Mesothelial cell of epicardium (in vitro differentiated cells): ENCODE results near the gene HARBI1. TPM values are rescaled to one million over a fixed set of nuclear protein-coding genes. Genes with fewer than 3 reads are reported as not detected.

Experiments
- DNase-seq, 2 experiments: peaks; one replicate each; pipeline ENCODE4 v3.0.0; 2021; ENCODE audit warnings: low spot score in 2 of 2; ENCODE audit not compliant: unreplicated experiment in 2 of 2
- H3K27ac Mint-ChIP-seq: 2 replicates; pipeline ENCODE4 v1.8.0; 2021; ENCODE audit warnings: mixed read lengths
- H3K27me3 Mint-ChIP-seq: 2 replicates; pipeline ENCODE4 v1.8.0; 2021; ENCODE audit warnings: low read depth, mixed read lengths
- H3K36me3 Mint-ChIP-seq: 2 replicates; pipeline ENCODE4 v1.8.0; 2021; ENCODE audit warnings: mixed read lengths
- H3K4me1 Mint-ChIP-seq: 2 replicates; pipeline ENCODE4 v1.8.0; 2021; ENCODE audit warnings: mixed read lengths
- H3K4me3 Mint-ChIP-seq: 2 replicates; pipeline ENCODE4 v1.8.0; 2021; ENCODE audit warnings: mild to moderate bottlenecking, moderate library complexity, mixed read lengths
- H3K9me3 Mint-ChIP-seq: 2 replicates; pipeline ENCODE4 v1.8.0; 2021; ENCODE audit warnings: mixed read lengths
- CTCF ChIP-seq: fragments of 200-600 bp; sonication (generic); IDR thresholded peaks from one replicate; pipeline ENCODE4 v1.5.0; 2021; ENCODE audit warnings: antibody characterized with exemption; ENCODE audit not compliant: unreplicated experiment
- total RNA-seq: library from RNA; stranded (reverse); gene quantifications from 3 replicates; pipeline ENCODE4 v1.2.1, GENCODE V29; 2021

HARBI1 gene
- total RNA-seq, 1 donor from 2014 or later: 6.3 TPM

- H3K36me3 Mint-ChIP-seq: peaks cover 7% of the 10 kb centered on the region
- TF ChIP-seq CTCF: no peak
- H3K4me3 Mint-ChIP-seq: no peak overlapping the region
- no peaks in the 10 kb centered on the region for H3K9me3 Mint-ChIP-seq
- no peaks in the 10 kb centered on the region for H3K27me3 Mint-ChIP-seq
- no peak for DNase-seq
- H3K4me1 Mint-ChIP-seq: no peaks in the 10 kb centered on the region
- no peak overlapping the region for H3K27ac Mint-ChIP-seq
Measured at GRCh38 chr11:46632502-46632901, 15.5 kb upstream of the HARBI1 start.

- Mint-ChIP-seq H3K36me3 (peaks cover 8% of the 10 kb centered on the region), H3K4me3 (no peak overlapping the region), H3K27ac (no peak overlapping the region), H3K4me1 (no peaks in the 10 kb centered on the region), H3K9me3 (no peaks in the 10 kb centered on the region), H3K27me3 (no peaks in the 10 kb centered on the region)
- TF ChIP-seq CTCF: no peak
- DNase-seq: no peak
Measured at GRCh38 chr11:46631676-46632075, 14.6 kb upstream of the HARBI1 start.

GRCh38 chr11:46630237-46630636 is 13.2 kb upstream of the HARBI1 start:
- no peaks in the 10 kb centered on the region for H3K27me3 Mint-ChIP-seq
- no peak overlapping the region for H3K4me3 Mint-ChIP-seq
- H3K36me3 Mint-ChIP-seq: peaks cover 18% of the 10 kb centered on the region

GRCh38 chr11:46628961-46629360 is 11.9 kb upstream of the HARBI1 start:
- Mint-ChIP-seq H3K27ac (peak overlapping the region; percentile 48), H3K4me3 (no peak overlapping the region), H3K4me1 (no peaks in the 10 kb centered on the region), H3K27me3 (no peaks in the 10 kb centered on the region), H3K36me3 (peaks cover 26% of the 10 kb centered on the region), H3K9me3 (no peaks in the 10 kb centered on the region)
- DNase-seq: no peak
- TF ChIP-seq CTCF: no peak

More at GRCh38 chr11:46630237-46630636, 13.2 kb upstream of the HARBI1 start:
- no peak for DNase-seq
- Mint-ChIP-seq H3K9me3 (no peaks in the 10 kb centered on the region), H3K4me1 (no peaks in the 10 kb centered on the region), H3K27ac (no peak overlapping the region)
- no peak for TF ChIP-seq CTCF

GRCh38 chr11:46625406-46625805 is 8.4 kb upstream of the HARBI1 start:
- DNase-seq: no peak
- Mint-ChIP-seq H3K9me3 (no peaks in the 10 kb centered on the region), H3K27me3 (no peaks in the 10 kb centered on the region), H3K4me1 (no peaks in the 10 kb centered on the region), H3K36me3 (peaks cover 35% of the 10 kb centered on the region), H3K27ac (no peak overlapping the region), H3K4me3 (no peak overlapping the region)
- TF ChIP-seq CTCF: no peak

- Mint-ChIP-seq H3K9me3 (no peaks in the 10 kb centered on the region), H3K4me1 (peaks cover 25% of the 10 kb centered on the region), H3K27ac (peak overlapping the region; percentile 100), H3K27me3 (no peaks in the 10 kb centered on the region), H3K36me3 (peaks cover 15% of the 10 kb centered on the region), H3K4me3 (peak overlapping the region; percentile 98)
- TF ChIP-seq CTCF: no peak
- DNase-seq: no peak
Measured at GRCh38 chr11:46618837-46619236, 1.8 kb upstream of the HARBI1 start.
